GM12873 (cell line): Measurements from ENCODE around the gene ACTRT2.

Experiments used
- TF ChIP-seq, protein P1 (sequence below): IDR thresholded peaks from 2 replicates; pipeline ENCODE4 v1.5.1; 2012; ENCODE audit warnings: low read depth, mild to moderate bottlenecking, moderate library complexity, low read length, control low read depth; ENCODE audit not compliant: insufficient read depth; ENCODE audit errors: missing control alignments

ACTRT2 gene

GRCh38 chr1:3005771-3006170 is 15.5 kb upstream of the ACTRT2 start:
- TF ChIP-seq, protein P1, sequence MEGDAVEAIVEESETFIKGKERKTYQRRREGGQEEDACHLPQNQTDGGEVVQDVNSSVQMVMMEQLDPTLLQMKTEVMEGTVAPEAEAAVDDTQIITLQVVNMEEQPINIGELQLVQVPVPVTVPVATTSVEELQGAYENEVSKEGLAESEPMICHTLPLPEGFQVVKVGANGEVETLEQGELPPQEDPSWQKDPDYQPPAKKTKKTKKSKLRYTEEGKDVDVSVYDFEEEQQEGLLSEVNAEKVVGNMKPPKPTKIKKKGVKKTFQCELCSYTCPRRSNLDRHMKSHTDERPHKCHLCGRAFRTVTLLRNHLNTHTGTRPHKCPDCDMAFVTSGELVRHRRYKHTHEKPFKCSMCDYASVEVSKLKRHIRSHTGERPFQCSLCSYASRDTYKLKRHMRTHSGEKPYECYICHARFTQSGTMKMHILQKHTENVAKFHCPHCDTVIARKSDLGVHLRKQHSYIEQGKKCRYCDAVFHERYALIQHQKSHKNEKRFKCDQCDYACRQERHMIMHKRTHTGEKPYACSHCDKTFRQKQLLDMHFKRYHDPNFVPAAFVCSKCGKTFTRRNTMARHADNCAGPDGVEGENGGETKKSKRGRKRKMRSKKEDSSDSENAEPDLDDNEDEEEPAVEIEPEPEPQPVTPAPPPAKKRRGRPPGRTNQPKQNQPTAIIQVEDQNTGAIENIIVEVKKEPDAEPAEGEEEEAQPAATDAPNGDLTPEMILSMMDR, result no peak

DNA sequence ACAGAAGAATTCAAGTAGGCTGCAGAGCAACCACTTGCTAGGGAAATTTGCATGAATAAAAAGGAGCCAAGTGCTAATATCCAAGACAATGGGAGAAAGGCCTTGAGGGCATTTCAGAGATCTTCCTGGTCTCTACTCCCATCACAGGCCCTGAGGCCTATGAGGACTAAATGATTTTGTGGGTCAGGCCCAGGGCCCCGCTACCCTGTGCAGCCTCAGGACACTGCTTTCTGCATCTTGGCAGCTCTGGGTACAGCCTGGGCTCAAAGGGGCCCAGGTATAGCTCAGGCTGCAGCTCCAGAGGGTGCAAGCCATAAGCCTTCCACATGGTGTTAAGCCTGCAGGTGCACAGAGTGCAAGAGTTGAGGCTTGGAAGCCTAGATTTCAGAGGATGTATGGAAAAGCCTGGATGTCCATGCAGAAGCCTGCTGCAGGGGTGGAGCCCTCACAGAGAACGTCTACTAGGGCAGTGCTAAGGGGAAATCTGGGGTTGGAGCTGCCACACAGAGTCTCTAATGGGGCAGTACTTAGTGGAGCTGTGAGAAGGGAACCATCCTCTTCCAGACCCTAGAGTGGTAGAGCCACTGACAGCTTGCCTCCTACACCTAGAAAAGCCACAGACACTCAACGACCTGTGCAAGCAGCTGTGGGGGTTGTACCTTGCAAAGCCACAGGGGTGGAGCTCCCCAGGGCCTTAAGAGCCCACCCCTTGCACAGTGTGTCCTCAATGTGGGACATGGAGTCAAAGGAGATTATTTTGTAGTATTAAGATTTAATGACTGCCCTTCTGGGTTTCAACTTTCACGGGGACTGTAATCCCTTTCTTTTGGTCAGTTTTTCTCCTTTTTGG is 13.7 kb upstream of the ACTRT2 start:
- TF ChIP-seq, protein P1, result no peak

DNA sequence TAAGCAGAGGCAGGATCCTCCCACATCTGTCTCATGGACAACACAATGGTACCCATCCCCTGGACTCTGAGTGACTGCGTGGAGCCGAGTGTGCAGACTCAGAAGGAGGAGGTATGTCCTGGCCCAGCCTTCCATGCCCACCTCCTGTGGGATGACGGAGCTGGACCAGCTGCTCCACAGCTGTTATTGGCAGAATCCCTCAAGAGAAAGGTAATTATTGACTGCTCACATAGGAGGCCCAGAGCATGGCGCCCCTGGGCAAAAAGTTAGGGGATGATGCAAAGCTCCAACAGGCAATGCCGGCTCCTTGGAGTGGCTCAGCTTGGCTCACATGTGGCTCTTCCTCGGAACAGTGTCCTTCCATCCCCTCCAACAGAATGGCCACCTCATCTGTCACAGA is 12.2 kb upstream of the ACTRT2 start:
- TF ChIP-seq, protein P1, result no peak

DNA sequence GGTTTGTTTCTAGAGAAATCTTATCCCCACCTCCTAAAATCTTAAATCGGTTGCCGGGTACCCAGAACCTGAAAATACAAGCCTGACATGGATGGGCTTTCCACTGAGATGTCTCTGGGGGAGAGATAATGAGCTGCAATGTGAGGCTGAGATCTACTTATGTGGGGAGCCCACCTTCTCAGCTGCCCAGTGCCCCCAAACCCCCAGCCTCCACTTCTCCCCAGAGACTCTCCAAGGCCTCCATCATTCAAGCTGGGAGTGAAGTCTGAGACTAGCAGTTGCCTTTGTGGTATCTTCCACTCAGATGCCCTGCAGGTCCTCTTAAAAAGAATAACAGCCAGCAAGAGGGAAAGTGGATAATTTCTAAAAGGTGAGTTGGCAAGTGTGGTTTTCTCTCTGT is 11.7 kb upstream of the ACTRT2 start:
- TF ChIP-seq, protein P1, result no peak

- TF ChIP-seq, protein P1, result no peak
These were observed 10.1 kb upstream of the ACTRT2 start for GRCh38 chr1:3011127-3011526.

GRCh38 chr1:3011631-3012455 is 9.4 kb upstream of the ACTRT2 start:
- TF ChIP-seq, protein P1, result no peak
